ENCODE measurements around the gene GPRIN3. TPM values are rescaled to one million over a fixed set of nuclear protein-coding genes. Genes with fewer than 3 reads are reported as not detected.

The GPRIN3 gene
- total RNA-seq, 1 donor from 2014 or later: 6.1 TPM

DNA sequence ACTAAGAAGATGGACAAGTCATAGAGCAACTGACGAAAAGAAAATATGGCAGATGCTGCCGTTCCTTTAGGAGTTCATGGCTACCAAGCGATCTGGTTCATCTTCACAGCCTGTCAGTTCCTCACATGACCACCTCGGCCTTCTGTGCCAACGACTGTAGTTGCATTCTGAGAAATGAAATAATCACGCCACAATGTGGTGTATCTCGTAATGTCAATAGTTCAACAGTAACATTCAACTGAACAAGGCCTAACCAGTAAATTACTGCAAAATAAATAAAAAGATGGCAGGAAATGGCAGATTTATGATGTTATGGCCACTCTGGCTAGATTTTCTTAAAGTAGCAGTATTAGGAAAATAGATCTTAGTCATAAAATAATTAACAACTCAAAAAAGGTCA, 4.4 kb downstream of the GPRIN3 start:
- TF ChIP-seq POLR2A (IDR thresholded peaks at IDR 0.05) (no peak), POLR2AphosphoS5 (IDR thresholded peaks at IDR 0.05; ENCODE audit: insufficient read depth in 1 of 2, low read depth in 1 of 2) (no peak)
- TF ChIP-seq, protein P1, sequence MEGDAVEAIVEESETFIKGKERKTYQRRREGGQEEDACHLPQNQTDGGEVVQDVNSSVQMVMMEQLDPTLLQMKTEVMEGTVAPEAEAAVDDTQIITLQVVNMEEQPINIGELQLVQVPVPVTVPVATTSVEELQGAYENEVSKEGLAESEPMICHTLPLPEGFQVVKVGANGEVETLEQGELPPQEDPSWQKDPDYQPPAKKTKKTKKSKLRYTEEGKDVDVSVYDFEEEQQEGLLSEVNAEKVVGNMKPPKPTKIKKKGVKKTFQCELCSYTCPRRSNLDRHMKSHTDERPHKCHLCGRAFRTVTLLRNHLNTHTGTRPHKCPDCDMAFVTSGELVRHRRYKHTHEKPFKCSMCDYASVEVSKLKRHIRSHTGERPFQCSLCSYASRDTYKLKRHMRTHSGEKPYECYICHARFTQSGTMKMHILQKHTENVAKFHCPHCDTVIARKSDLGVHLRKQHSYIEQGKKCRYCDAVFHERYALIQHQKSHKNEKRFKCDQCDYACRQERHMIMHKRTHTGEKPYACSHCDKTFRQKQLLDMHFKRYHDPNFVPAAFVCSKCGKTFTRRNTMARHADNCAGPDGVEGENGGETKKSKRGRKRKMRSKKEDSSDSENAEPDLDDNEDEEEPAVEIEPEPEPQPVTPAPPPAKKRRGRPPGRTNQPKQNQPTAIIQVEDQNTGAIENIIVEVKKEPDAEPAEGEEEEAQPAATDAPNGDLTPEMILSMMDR (IDR thresholded peaks at IDR 0.05): no peak
- H3K4me1 ChIP-seq: peaks cover 13% of the 10 kb centered on the region
- no peaks in the 10 kb centered on the region for H3K36me3 ChIP-seq
- H3K27me3 ChIP-seq: no peaks in the 10 kb centered on the region
- no peak for DNase-seq (ENCODE audit: extremely low spot score in 2 of 2)
- H3K27ac ChIP-seq: no peak overlapping the region
- H3K9me3 ChIP-seq: no peaks in the 10 kb centered on the region
- no peak overlapping the region for H3K4me3 ChIP-seq
- intact Hi-C loops (cut with DNase I): no loop called here

DNA sequence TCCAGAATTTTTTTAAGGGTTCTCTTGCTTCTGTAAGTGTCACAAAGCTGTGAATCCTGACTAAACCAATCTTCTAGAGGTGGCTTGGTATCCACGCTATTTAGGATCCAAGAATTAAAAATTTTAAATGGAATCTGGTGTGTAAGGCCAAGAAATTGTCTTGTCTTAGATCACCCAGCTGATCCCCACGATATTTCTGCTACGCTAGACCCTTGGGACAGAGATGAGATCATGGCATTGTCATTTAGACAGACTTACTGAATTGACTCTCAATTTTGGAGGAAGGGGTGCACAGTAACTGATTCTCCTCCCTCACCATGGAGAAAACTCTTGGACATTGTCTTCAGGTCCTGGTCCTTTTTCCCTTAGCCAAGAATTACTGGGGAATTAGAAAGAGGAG, 5.7 kb downstream of the GPRIN3 start:
- TF ChIP-seq, protein P1 (IDR thresholded peaks at IDR 0.05): no peak
- TF ChIP-seq POLR2A (IDR thresholded peaks at IDR 0.05) (no peak), POLR2AphosphoS5 (IDR thresholded peaks at IDR 0.05; ENCODE audit: insufficient read depth in 1 of 2, low read depth in 1 of 2) (no peak)
- H3K27me3 ChIP-seq: no peaks in the 10 kb centered on the region
- no peaks in the 10 kb centered on the region for H3K4me1 ChIP-seq
- intact Hi-C loops (cut with DNase I): no loop called here
- DNase-seq (ENCODE audit: extremely low spot score in 2 of 2): no peak
- H3K9me3 ChIP-seq: no peaks in the 10 kb centered on the region
- H3K4me3 ChIP-seq: no peak overlapping the region
- no peaks in the 10 kb centered on the region for H3K36me3 ChIP-seq
- peak overlapping the region; percentile 15 for H3K27ac ChIP-seq

DNA sequence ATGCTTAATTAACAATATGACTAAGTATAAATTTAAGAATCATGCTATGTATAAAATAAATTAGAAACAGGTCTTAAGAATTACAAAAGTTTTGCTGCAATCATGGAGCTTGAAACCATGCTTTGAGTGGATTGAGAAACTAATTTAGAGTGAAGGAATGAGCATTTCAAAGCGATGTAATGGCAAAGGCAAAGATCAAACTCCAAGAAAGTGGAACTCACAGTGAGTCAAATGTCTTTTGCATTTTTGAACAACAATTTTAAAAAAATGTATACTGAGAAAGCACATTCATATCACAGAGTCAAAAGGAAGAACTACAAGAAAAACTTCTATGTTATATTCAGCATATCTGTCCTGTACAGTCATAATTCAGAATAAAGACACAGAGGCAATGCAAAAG, 6.6 kb downstream of the GPRIN3 start:
- TF ChIP-seq POLR2AphosphoS5 (IDR thresholded peaks at IDR 0.05; ENCODE audit: insufficient read depth in 1 of 2, low read depth in 1 of 2): no peak
- H3K36me3 ChIP-seq: no peaks in the 10 kb centered on the region
- H3K27me3 ChIP-seq: no peaks in the 10 kb centered on the region
- H3K4me3 ChIP-seq: no peak overlapping the region
- no peak overlapping the region for H3K27ac ChIP-seq
- intact Hi-C loops (cut with DNase I): no loop called here
- DNase-seq (ENCODE audit: extremely low spot score in 2 of 2): no peak
- no peaks in the 10 kb centered on the region for H3K4me1 ChIP-seq
- no peaks in the 10 kb centered on the region for H3K9me3 ChIP-seq

DNA sequence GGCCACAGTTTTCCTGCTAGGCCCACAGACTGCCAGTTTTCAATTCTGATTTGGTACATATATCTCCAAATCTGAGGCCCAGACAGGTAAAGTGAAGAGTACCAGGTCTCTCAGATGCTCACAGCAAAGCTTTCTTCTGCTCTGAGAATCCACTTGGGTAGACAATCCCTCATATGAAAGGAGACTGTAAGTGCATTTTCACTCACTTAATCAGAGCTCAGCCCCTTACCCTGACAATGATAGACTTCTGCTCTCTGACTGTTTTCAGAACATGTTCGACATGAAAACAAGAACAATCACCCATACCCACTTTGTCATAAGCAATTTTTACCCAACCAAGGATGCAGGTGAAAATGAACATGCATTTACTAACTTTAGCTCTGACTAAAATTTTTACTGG, 7.1 kb downstream of the GPRIN3 start:
- Histone ChIP-seq H3K27ac (peak overlapping the region; percentile 3), H3K9me3 (no peaks in the 10 kb centered on the region), H3K4me1 (peaks cover 3% of the 10 kb centered on the region), H3K4me3 (no peak overlapping the region), H3K36me3 (no peaks in the 10 kb centered on the region), H3K27me3 (no peaks in the 10 kb centered on the region)
- DNase-seq (ENCODE audit: extremely low spot score in 2 of 2): no peak
- intact Hi-C loops (cut with DNase I): no loop called here
- TF ChIP-seq POLR2AphosphoS5 (IDR thresholded peaks at IDR 0.05; ENCODE audit: insufficient read depth in 1 of 2, low read depth in 1 of 2): no peak
- TF ChIP-seq, protein P1 (IDR thresholded peaks at IDR 0.05): no peak
- TF ChIP-seq POLR2A (IDR thresholded peaks at IDR 0.05): no peak

DNA sequence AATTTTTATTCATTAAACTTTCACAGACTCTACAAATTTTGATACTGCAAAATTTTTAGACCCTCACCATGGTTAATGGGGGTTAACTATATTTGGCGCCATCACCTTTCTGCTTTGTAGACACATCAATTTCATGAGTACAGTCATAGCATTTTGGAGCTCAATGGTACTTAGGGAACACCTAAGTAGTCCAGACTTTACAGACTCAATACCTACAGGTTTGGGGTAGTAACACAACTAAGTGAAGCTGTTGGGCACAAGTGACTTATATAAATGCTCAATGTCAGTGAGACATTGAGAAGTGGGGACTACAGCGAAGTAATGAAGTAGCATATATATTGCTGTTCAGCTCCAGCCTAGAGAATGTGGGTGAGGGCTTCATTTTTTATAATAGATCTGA, 7.5 kb downstream of the GPRIN3 start:
- TF ChIP-seq, protein P1 (IDR thresholded peaks at IDR 0.05): no peak
- no peak for TF ChIP-seq POLR2A (IDR thresholded peaks at IDR 0.05)
- TF ChIP-seq POLR2AphosphoS5 (IDR thresholded peaks at IDR 0.05; ENCODE audit: insufficient read depth in 1 of 2, low read depth in 1 of 2): no peak
- no peaks in the 10 kb centered on the region for H3K9me3 ChIP-seq
- peaks cover 7% of the 10 kb centered on the region for H3K4me1 ChIP-seq
- intact Hi-C loops (cut with DNase I): no loop called here
- DNase-seq (ENCODE audit: extremely low spot score in 2 of 2): no peak
- H3K27me3 ChIP-seq: no peaks in the 10 kb centered on the region
- no peak overlapping the region for H3K4me3 ChIP-seq
- peak overlapping the region; percentile 3 for H3K27ac ChIP-seq
- no peaks in the 10 kb centered on the region for H3K36me3 ChIP-seq

All from vagina (tissue), 2 donors.